HUES6 (cell line): Measurements from ENCODE around the gene IL1RAPL2.

Source experiments
- H3K27ac ChIP-seq: 2 replicates; pipeline ENCODE4 v1.7.0; 2013; ENCODE audit warnings: low read depth, mild to moderate bottlenecking, low read length, inconsistent platforms
- H3K27me3 ChIP-seq: 2 replicates; pipeline ENCODE4 v1.6.1; 2013; ENCODE audit warnings: low read length; ENCODE audit not compliant: control insufficient read depth, insufficient read depth
- H3K36me3 ChIP-seq: 2 replicates; pipeline ENCODE4 v1.6.1; 2013; ENCODE audit warnings: low read length; ENCODE audit not compliant: control insufficient read depth, insufficient read depth
- H3K4me1 ChIP-seq: 2 replicates; pipeline ENCODE4 v1.6.1; 2013; ENCODE audit warnings: low read length; ENCODE audit not compliant: control insufficient read depth, insufficient read depth
- H3K4me3 ChIP-seq: 2 replicates; pipeline ENCODE4 v1.5.1; 2013; ENCODE audit warnings: low read depth, low read length
- H3K9ac ChIP-seq: one replicate; pipeline ENCODE4 v1.6.1; 2013; ENCODE audit warnings: mild to moderate bottlenecking, low read length
- H3K9me3 ChIP-seq: 2 replicates; pipeline ENCODE4 v1.6.1; 2013; ENCODE audit warnings: low read depth, low read length; ENCODE audit not compliant: control insufficient read depth, insufficient read depth

Gene IL1RAPL2

GRCh38 chrX:105297041-105297440 lies 731.0 kb downstream of the IL1RAPL2 start:
- no peaks in the 10 kb centered on the region; the same call in 1 of the 2 replicates for H3K27me3 ChIP-seq
- 0 out of 2 replicates have a peak, but pooled peaks cover 2% of the 10 kb centered on the region for H3K9me3 ChIP-seq
- H3K4me3 ChIP-seq: no peak overlapping the region
- no peak overlapping the region for H3K9ac ChIP-seq
- H3K4me1 ChIP-seq: peaks cover 14% of the 10 kb centered on the region
- no peak overlapping the region for H3K27ac ChIP-seq
- H3K36me3 ChIP-seq: no peaks in the 10 kb centered on the region

- H3K27ac ChIP-seq: peak overlapping the region; percentile 15; the same call in 1 of the 2 replicates
- peaks cover 14% of the 10 kb centered on the region for H3K4me1 ChIP-seq
- H3K9me3 ChIP-seq: 0 out of 2 replicates have a peak, but pooled peaks cover 2% of the 10 kb centered on the region
- H3K9ac ChIP-seq: no peak overlapping the region
- H3K4me3 ChIP-seq: no peak overlapping the region
- H3K36me3 ChIP-seq: no peaks in the 10 kb centered on the region
- peaks cover 2% of the 10 kb centered on the region; the same call in 1 of the 2 replicates for H3K27me3 ChIP-seq
These were observed 733.3 kb downstream of the IL1RAPL2 start for GRCh38 chrX:105299286-105299685.

GRCh38 chrX:105302246-105302645 lies 736.2 kb downstream of the IL1RAPL2 start:
- Histone ChIP-seq H3K4me3 (no peak overlapping the region), H3K27ac (no peak overlapping the region), H3K4me1 (peaks cover 14% of the 10 kb centered on the region)

GRCh38 chrX:105307762-105308161 lies 741.8 kb downstream of the IL1RAPL2 start:
- Histone ChIP-seq H3K9ac (no peak overlapping the region), H3K36me3 (no peaks in the 10 kb centered on the region), H3K9me3 (no peaks in the 10 kb centered on the region), H3K27me3 (no peaks in the 10 kb centered on the region; the same call in 1 of the 2 replicates), H3K4me1 (no peaks in the 10 kb centered on the region; the same call in 1 of the 2 replicates), H3K4me3 (no peak overlapping the region), H3K27ac (no peak overlapping the region)

More at GRCh38 chrX:105302246-105302645, 736.2 kb downstream of the IL1RAPL2 start:
- Histone ChIP-seq H3K9ac (no peak overlapping the region), H3K36me3 (no peaks in the 10 kb centered on the region), H3K9me3 (0 out of 2 replicates have a peak, but pooled peaks cover 2% of the 10 kb centered on the region), H3K27me3 (peaks cover 2% of the 10 kb centered on the region; the same call in 1 of the 2 replicates)

DNA sequence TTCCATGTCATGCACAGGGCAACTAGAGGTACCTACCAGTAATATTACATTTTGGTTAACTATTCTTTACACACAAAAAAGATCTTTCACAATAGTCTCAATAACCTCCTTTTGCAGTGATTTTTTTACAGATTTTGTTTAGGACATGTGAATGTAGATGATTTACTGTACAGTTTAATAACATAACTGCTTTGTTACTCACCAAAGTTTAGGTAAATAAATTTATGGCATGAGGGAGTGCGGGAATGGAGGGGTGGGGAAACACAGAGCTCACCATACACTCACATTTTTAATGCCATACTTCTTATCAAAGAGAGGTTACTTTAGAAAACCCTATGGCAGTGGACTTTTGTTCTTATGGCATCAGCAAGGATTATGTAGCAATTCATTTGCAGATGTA lies 747.6 kb downstream of the IL1RAPL2 start:
- no peak overlapping the region for H3K4me3 ChIP-seq
- H3K4me1 ChIP-seq: no peaks in the 10 kb centered on the region
- H3K9ac ChIP-seq: no peak overlapping the region
- H3K9me3 ChIP-seq: no peaks in the 10 kb centered on the region
- H3K27ac ChIP-seq: no peak overlapping the region
- H3K36me3 ChIP-seq: no peaks in the 10 kb centered on the region
- no peaks in the 10 kb centered on the region; the same call in 1 of the 2 replicates for H3K27me3 ChIP-seq

- H3K4me3 ChIP-seq: no peak overlapping the region
- H3K9me3 ChIP-seq: no peaks in the 10 kb centered on the region
- no peaks in the 10 kb centered on the region for H3K36me3 ChIP-seq
- H3K4me1 ChIP-seq: no peaks in the 10 kb centered on the region
- no peak overlapping the region for H3K27ac ChIP-seq
- no peaks in the 10 kb centered on the region; the same call in 1 of the 2 replicates for H3K27me3 ChIP-seq
- H3K9ac ChIP-seq: no peak overlapping the region
These were observed 748.5 kb downstream of the IL1RAPL2 start for GRCh38 chrX:105314458-105314857.

DNA sequence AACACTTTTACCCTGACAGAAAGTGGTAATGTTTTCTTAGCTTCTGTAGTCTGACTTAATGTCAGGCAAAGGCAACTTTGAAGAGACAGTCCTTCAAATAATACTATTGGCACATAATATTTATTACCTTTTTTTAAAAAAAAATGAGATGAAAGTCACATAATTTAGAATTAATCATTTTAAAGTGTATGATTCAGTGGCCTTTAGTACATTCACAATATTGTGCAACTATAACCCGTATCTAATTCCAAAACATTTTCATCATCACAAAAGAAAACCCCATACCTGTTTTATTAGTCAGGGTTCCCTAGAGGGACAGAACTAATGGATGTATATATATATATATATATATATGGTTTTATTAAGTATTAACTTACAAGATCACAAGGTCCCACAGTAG lies 749.2 kb downstream of the IL1RAPL2 start:
- Histone ChIP-seq H3K36me3 (no peaks in the 10 kb centered on the region), H3K9me3 (no peaks in the 10 kb centered on the region), H3K4me1 (no peaks in the 10 kb centered on the region), H3K4me3 (no peak overlapping the region), H3K27me3 (no peaks in the 10 kb centered on the region; the same call in 1 of the 2 replicates), H3K27ac (no peak overlapping the region), H3K9ac (no peak overlapping the region)

DNA sequence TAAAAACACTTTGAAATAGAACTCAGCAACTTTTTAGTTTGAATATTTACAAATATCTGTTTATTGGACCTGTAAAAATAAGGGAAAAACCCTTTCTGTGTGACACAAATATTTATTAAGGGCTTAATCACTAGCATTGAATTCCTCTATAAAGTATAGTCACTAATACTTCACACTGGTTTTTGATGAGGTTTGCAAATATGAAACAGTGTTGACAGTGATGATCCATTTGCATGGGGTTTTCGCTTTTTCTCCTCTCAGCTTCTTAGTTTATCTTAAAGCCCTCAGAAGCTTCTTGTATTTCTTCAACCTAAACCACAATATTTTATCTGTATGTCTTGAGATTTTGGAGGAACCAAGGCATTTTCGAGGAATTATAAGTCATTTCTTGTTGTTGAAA lies 751.1 kb downstream of the IL1RAPL2 start:
- H3K4me3 ChIP-seq: no peak overlapping the region
- H3K27ac ChIP-seq: no peak overlapping the region
- H3K9ac ChIP-seq: no peak overlapping the region
- H3K4me1 ChIP-seq: no peaks in the 10 kb centered on the region
- no peaks in the 10 kb centered on the region for H3K36me3 ChIP-seq
- no peaks in the 10 kb centered on the region; the same call in 1 of the 2 replicates for H3K27me3 ChIP-seq
- H3K9me3 ChIP-seq: no peaks in the 10 kb centered on the region

DNA sequence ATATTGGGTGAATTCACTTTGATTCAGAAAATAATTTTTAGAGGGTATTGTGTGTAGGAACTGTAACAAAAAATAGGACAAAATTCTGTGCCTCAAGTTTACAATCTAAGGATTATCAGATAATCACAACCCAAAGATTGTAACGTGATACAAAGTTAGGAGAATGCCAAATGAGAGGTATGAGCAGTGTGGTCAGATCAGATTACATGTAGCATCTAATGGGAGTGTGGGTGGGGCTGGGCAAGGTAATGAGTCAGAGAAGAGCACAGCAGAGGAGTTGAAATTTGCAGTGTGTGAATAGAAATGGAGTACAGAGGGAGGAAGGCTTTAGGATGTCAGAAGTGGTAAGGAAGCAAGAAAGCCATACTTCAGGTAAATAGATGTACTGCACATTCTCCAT lies 757.9 kb downstream of the IL1RAPL2 start:
- Histone ChIP-seq H3K27me3 (no peaks in the 10 kb centered on the region; the same call in 1 of the 2 replicates), H3K27ac (no peak overlapping the region)

DNA sequence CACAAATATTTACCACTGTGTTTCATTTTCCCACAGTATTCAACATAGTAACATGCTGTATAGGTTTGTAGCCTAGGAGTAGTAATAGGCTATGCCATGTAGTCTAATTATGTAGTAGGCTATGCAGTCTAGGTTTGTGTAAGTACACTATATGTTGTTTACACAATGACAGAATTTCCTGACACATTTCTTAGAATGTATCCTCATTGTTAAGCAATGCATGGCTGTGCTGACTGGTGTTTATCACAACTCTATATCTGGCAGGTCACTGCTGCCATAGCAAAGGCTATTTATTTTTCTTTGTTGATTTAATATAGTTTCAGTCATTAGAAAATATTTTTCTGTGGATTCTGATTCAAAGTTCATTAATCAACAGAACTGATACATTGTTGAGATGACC lies 762.8 kb downstream of the IL1RAPL2 start:
- H3K36me3 ChIP-seq: no peaks in the 10 kb centered on the region
- no peaks in the 10 kb centered on the region; the same call in 1 of the 2 replicates for H3K27me3 ChIP-seq
- no peak overlapping the region for H3K4me3 ChIP-seq
- no peaks in the 10 kb centered on the region for H3K4me1 ChIP-seq
- no peak overlapping the region for H3K9ac ChIP-seq
- H3K27ac ChIP-seq: no peak overlapping the region
- 0 out of 2 replicates have a peak, but pooled peaks cover 3% of the 10 kb centered on the region for H3K9me3 ChIP-seq

More for the DNA sequence above, 757.9 kb downstream of the IL1RAPL2 start:
- H3K9me3 ChIP-seq: 0 out of 2 replicates have a peak, but pooled peaks cover 3% of the 10 kb centered on the region
- no peaks in the 10 kb centered on the region for H3K36me3 ChIP-seq
- H3K9ac ChIP-seq: no peak overlapping the region
- no peak overlapping the region for H3K4me3 ChIP-seq
- H3K4me1 ChIP-seq: no peaks in the 10 kb centered on the region

DNA sequence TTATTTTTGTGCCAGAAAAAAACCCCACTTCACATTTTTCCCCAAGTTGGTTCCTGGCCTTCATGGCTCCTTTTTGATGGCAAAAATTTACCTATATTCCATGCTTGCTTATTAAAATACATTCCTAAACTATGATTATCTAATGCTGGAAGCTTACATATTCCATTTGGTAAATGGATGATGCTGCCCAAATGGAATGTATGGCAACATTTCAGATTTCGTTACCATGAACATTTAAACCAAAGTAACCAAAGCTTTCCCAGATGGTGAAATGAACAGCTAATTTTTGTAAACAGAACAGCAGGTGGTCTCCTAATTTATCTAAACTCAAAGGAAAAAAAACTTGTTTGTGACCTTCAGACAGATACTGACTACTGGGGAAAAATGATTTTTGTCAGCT lies 765.2 kb downstream of the IL1RAPL2 start:
- H3K4me1 ChIP-seq: no peaks in the 10 kb centered on the region
- H3K4me3 ChIP-seq: no peak overlapping the region
- H3K27me3 ChIP-seq: peaks cover under 1% of the 10 kb centered on the region; the same call in 1 of the 2 replicates
- no peak overlapping the region for H3K9ac ChIP-seq
- no peak overlapping the region for H3K27ac ChIP-seq
- H3K9me3 ChIP-seq: no peaks in the 10 kb centered on the region
- H3K36me3 ChIP-seq: no peaks in the 10 kb centered on the region
